HCT116 (cell line): ENCODE data around the gene SH3PXD2A. TPM values are rescaled to one million over a fixed set of nuclear protein-coding genes. Genes with fewer than 3 reads are reported as not detected.

Experiments used
- ATAC-seq: fragments of 200-7000 bp; cut with Tn5 transposase; 2 replicates; pipeline ENCODE4 v1.9.1; 2020; ENCODE audit warnings: mild to moderate bottlenecking, moderate library complexity
- BruUV-seq: library from RNA; stranded (reverse); fragments of 400-500 nt; replicated peaks from 2 replicates; lab custom pipeline; 2021; lab: Mats Ljungman, UMichigan
- CTCF ChIA-PET: fragments of 300-600 bp; sonication (Branson Sonifier 250); formaldehyde crosslinking; loops from one replicate; lab custom pipeline; 2021; ENCODE audit warnings: antibody characterized with exemption; lab: Charles Lee
- POLR2A ChIA-PET: fragments of 300-600, 350-600 bp; sonication (Branson Sonifier 250); formaldehyde crosslinking; loops from one replicate; lab custom pipeline; 2021; ENCODE audit warnings: antibody characterized with exemption; lab: Charles Lee
- RAD21 ChIA-PET, 2 experiments: fragments of 300-600 bp; sonication (Branson Sonifier 250); formaldehyde crosslinking; loops; one replicate each; lab custom pipeline; 2023; ENCODE audit warnings: low total read pairs in 2 of 2; ENCODE audit not compliant: uncharacterized antibody in 2 of 2, unreplicated experiment in 2 of 2, low non-redundant PET in 1 of 2; lab: Charles Lee
- DNase-seq: peaks from one replicate; pipeline ENCODE4 v3.0.0-alpha.2; 2010; ENCODE audit warnings: low read depth, low spot score
- H2AFZ ChIP-seq: fragments of 200-600 bp; shearing (Covaris generic), sonication (generic); 2 replicates; pipeline ENCODE4 v1.6.1; 2017; ENCODE audit warnings: low read depth, mixed run types, mixed read lengths, antibody characterized with exemption, low read length; ENCODE audit not compliant: poor library complexity, severe bottlenecking
- H3K27ac ChIP-seq: 2 replicates; pipeline ENCODE4 v1.5.1; 2012; ENCODE audit warnings: low read depth, low read length
- H3K27me3 ChIP-seq: fragments of 200-600 bp; sonication (generic); 2 replicates; pipeline ENCODE4 v1.6.1; 2016; ENCODE audit warnings: mixed run types, low read length, mixed read lengths; ENCODE audit not compliant: insufficient read depth
- H3K36me3 ChIP-seq, 2 experiments: fragments of 200-500 bp in 1 of 2; fragments of 200-600 bp in 1 of 2; sonication (Bioruptor generic) in 1 of 2; sonication (generic) in 1 of 2; 2 replicates each; pipeline versions ENCODE4 v1.5.1 to v1.6.1; 2014 to 2016; ENCODE audit warnings: low read length in 2 of 2, inconsistent platforms in 1 of 2, mixed read lengths in 1 of 2, mixed run types in 1 of 2; ENCODE audit not compliant: insufficient read depth in 2 of 2, control insufficient read depth in 1 of 2
- H3K4me1 ChIP-seq, 2 experiments: fragments of 200-600 bp in 1 of 2; sonication (generic) in 1 of 2; 2 replicates each; pipeline versions ENCODE4 v1.5.1 to v1.6.1; 2012 to 2017; ENCODE audit warnings: low read length in 2 of 2, inconsistent platforms in 1 of 2, mild to moderate bottlenecking in 1 of 2, mixed read lengths in 1 of 2, mixed run types in 1 of 2, moderate library complexity in 1 of 2; ENCODE audit not compliant: insufficient read depth in 2 of 2, control insufficient read depth in 1 of 2
- H3K4me2 ChIP-seq: fragments of 200-600 bp; sonication (generic); 2 replicates; pipeline ENCODE4 v1.6.1; 2017; ENCODE audit warnings: mixed run types, low read length, mixed read lengths
- H3K4me3 ChIP-seq, 2 experiments: fragments of 200-600 bp in 1 of 2; sonication (generic) in 1 of 2; replicated peaks in 1 of 2; 2 replicates each; pipeline ENCODE4 v1.5.1; 2011 to 2016; ENCODE audit warnings: low read length in 2 of 2, control low read depth in 1 of 2, low read depth in 1 of 2, mild to moderate bottlenecking in 1 of 2, mixed read lengths in 1 of 2, mixed run types in 1 of 2
- H3K79me2 ChIP-seq: fragments of 200-600 bp; sonication (generic); 2 replicates; pipeline ENCODE4 v1.6.1; 2017; ENCODE audit warnings: mild to moderate bottlenecking, mixed run types, low read length, moderate library complexity, mixed read lengths; ENCODE audit not compliant: insufficient read depth
- H3K9ac ChIP-seq: fragments of 200-600 bp; sonication (generic); 2 replicates; pipeline ENCODE4 v1.6.1; 2016; ENCODE audit warnings: low read length, mixed read lengths
- H3K9me2 ChIP-seq: fragments of 200-600 bp; sonication (generic), shearing (Covaris generic); 2 replicates; pipeline ENCODE4 v1.6.1; 2017; ENCODE audit warnings: mixed run types, mild to moderate bottlenecking, moderate library complexity; ENCODE audit not compliant: insufficient read depth
- H3K9me3 ChIP-seq, 2 experiments: fragments of 200-500 bp in 1 of 2; fragments of 200-600 bp in 1 of 2; sonication (Bioruptor generic) in 1 of 2; sonication (generic) in 1 of 2; 2 replicates each; pipeline ENCODE4 v1.6.1; 2014 to 2017; ENCODE audit warnings: low read length in 2 of 2, mixed read lengths in 2 of 2, inconsistent platforms in 1 of 2, low read depth in 1 of 2, mild to moderate bottlenecking in 1 of 2, mixed run types in 1 of 2, moderate library complexity in 1 of 2; ENCODE audit not compliant: control insufficient read depth in 1 of 2, insufficient read depth in 1 of 2
- H4K20me1 ChIP-seq: fragments of 200-600 bp; sonication (generic), shearing (Covaris generic); 2 replicates; pipeline ENCODE4 v1.6.1; 2017; ENCODE audit warnings: mixed run types, mild to moderate bottlenecking, moderate library complexity; ENCODE audit not compliant: insufficient read depth
- CTCF ChIP-seq, 3 experiments: fragments of 200-600 bp in 1 of 3; sonication (generic) in 1 of 3; IDR thresholded peaks in 2 of 3; conservative IDR thresholded peaks in 1 of 3; 2 replicates each; pipeline ENCODE4 v1.5.1; 2012 to 2017; ENCODE audit warnings: low read depth in 2 of 3, low read length in 2 of 3, antibody characterized with exemption in 1 of 3, borderline replicate concordance in 1 of 3, control low read depth in 1 of 3, mild to moderate bottlenecking in 1 of 3, mixed read lengths in 1 of 3, mixed run types in 1 of 3, moderate library complexity in 1 of 3; ENCODE audit not compliant: insufficient read depth in 1 of 3
- RAD21 ChIP-seq: IDR thresholded peaks from 2 replicates; pipeline ENCODE4 v1.6.1; 2012; ENCODE audit warnings: low read depth, mild to moderate bottlenecking
- YY1 ChIP-seq: IDR thresholded peaks from 2 replicates; pipeline ENCODE4 v1.6.1; 2011; ENCODE audit warnings: low read length, low read depth, moderate library complexity, mild to moderate bottlenecking; ENCODE audit not compliant: insufficient replicate concordance; ENCODE audit errors: extremely low read depth
- ZBTB33 ChIP-seq: IDR thresholded peaks from 2 replicates; pipeline ENCODE4 v1.6.1; 2011; ENCODE audit warnings: mild to moderate bottlenecking, low read length, moderate library complexity; ENCODE audit not compliant: insufficient replicate concordance; ENCODE audit errors: extremely low read depth
- intact Hi-C: fragments of 100-400 bp; cut with micrococcal nuclease; formaldehyde crosslinking; loops from 2 replicates; pipeline ENCODE4 v1.10.0; 2022
- total RNA-seq: library from RNA; stranded (reverse); gene quantifications from one replicate; pipeline ENCODE4 v1.2.1, GENCODE V29; 2021; ENCODE audit not compliant: unreplicated experiment

SH3PXD2A gene
- total RNA-seq, 1 experiment from 2014 or later: 8.7 TPM

- POLR2A ChIA-PET: no interaction called here
- no peak overlapping the region for H3K27ac ChIP-seq
- CTCF ChIA-PET: interaction anchor here (0.6 to 3.6 kb wide), 9 partner anchors 80 to 676 kb away, joined by 3 to 41 read pairs (median 3); no protein-coding TSS in a partner anchor
These were observed 256.7 kb downstream of the SH3PXD2A start for GRCh38 chr10:103598654-103599115.

More at GRCh38 chr10:103598654-103599115, 256.7 kb downstream of the SH3PXD2A start:
- no peak overlapping the region for H3K9ac ChIP-seq
- H3K9me3 ChIP-seq: no peaks in the 10 kb centered on the region
- BruUV-seq: no TSS peak
- no peaks in the 10 kb centered on the region for H3K9me2 ChIP-seq
- RAD21 ChIA-PET: interaction anchor here (1.0 to 1.4 kb wide), 3 partner anchors 87 to 114 kb away, joined by 3 to 7 read pairs (median 5); no protein-coding TSS in a partner anchor
- ATAC-seq: peak; percentile 97
- peaks cover 0 to 5% of the 10 kb centered on the region in 2 experiments; a peak in 2 of 4 replicates for H3K4me1 ChIP-seq
- H3K27me3 ChIP-seq: no peaks in the 10 kb centered on the region
- TF ChIP-seq YY1: peak; percentile 43
- TF ChIP-seq CTCF (IDR thresholded peaks at IDR 0.05 in 2 of 3, conservative IDR thresholded peaks at IDR 0.05 in 1 of 3; ENCODE audit: borderline replicate concordance in 1 of 3, insufficient read depth in 1 of 3, low read depth in 2 of 3, low read length in 2 of 3): peak; percentile 93 to 98 (median 95)
- peak; percentile 98 for TF ChIP-seq RAD21
- TF ChIP-seq ZBTB33: no peak
- TF ChIP-seq, all 23 proteins: peak for 3
- Histone ChIP-seq H3K4me3 (no peak overlapping the region), H3K79me2 (no peaks in the 10 kb centered on the region), H3K36me3 (no peaks in the 10 kb centered on the region), H2AFZ (peak overlapping the region; percentile 10), H4K20me1 (no peaks in the 10 kb centered on the region), H3K4me2 (0 out of 2 replicates have a peak overlapping the region, but pooled peaks have one; percentile 30)
- intact Hi-C loops: loop anchor here (1.0 to 2.0 kb wide), 3 partner anchors 88 to 286 kb away; no protein-coding TSS in a partner anchor
- peak; percentile 66 for DNase-seq
